Peyer's patch (tissue), 4 donors: ENCODE results near the gene VILL.

Experiments used
- POLR2A ChIP-seq, 2 donors: fragments of 450-650 bp; IDR thresholded peaks; one replicate each; pipeline ENCODE4 v1.5.1; 2017; ENCODE audit warnings: antibody characterized with exemption in 2 of 2, mild to moderate bottlenecking in 2 of 2, moderate library complexity in 2 of 2
- TF ChIP-seq, protein P1 (sequence below), 6 experiments: fragments of 450-650 bp in 4 of 6; fragments of 200-600 bp in 2 of 6; sonication (generic) in 1 of 6; IDR thresholded peaks; one replicate each; pipeline ENCODE4 v1.5.1; 2017 to 2019; ENCODE audit warnings: antibody characterized with exemption in 6 of 6, mild to moderate bottlenecking in 3 of 6, moderate library complexity in 1 of 6

DNA sequence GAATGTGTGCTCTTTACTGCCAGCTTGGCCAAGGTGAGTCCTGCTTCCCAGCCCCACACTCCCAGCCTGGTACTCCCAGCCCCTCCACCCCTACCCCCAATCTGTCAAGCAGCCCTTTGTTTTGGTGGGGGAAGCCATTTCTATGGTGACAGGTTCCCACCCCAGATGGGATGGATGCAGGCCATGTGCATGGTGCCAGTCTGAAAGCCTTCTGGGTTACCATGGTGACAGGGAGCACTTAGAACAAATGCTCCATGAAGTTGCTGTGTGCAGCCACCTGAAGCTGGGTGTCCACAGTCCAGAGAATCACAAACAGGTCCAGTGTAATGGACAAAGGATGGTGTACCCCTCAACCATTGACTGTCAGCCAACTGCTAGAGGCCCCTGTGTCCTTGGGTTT lies 19.1 kb upstream of the VILL start:
- TF ChIP-seq POLR2A (IDR thresholded peaks at IDR 0.05) = no peak
- TF ChIP-seq, protein P1, sequence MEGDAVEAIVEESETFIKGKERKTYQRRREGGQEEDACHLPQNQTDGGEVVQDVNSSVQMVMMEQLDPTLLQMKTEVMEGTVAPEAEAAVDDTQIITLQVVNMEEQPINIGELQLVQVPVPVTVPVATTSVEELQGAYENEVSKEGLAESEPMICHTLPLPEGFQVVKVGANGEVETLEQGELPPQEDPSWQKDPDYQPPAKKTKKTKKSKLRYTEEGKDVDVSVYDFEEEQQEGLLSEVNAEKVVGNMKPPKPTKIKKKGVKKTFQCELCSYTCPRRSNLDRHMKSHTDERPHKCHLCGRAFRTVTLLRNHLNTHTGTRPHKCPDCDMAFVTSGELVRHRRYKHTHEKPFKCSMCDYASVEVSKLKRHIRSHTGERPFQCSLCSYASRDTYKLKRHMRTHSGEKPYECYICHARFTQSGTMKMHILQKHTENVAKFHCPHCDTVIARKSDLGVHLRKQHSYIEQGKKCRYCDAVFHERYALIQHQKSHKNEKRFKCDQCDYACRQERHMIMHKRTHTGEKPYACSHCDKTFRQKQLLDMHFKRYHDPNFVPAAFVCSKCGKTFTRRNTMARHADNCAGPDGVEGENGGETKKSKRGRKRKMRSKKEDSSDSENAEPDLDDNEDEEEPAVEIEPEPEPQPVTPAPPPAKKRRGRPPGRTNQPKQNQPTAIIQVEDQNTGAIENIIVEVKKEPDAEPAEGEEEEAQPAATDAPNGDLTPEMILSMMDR (IDR thresholded peaks at IDR 0.05) = no peak
